LHCN-M2 (cell line): Measurements from ENCODE around the gene HYCC2. TPM values are rescaled to one million over a fixed set of nuclear protein-coding genes. Genes with fewer than 3 reads are reported as not detected.
A peak's percentile ranks its signal among the peaks of the same experiment; 100 is the strongest.
"Not testable (repeated sequence)": the region's sequence is repeated elsewhere in the genome, so short reads cannot be mapped to it uniquely, and the experiment has no call there.

Source experiments
- DNase-seq: peaks from one replicate; pipeline ENCODE4 v3.0.0-alpha.2; 2012; ENCODE audit warnings: low read depth
- total RNA-seq: library from RNA; depleted of rRNA; stranded (reverse); fragments of >200 nt; gene quantifications from 2 replicates; pipeline ENCODE4 v1.2.3, GENCODE V29; 2014

Gene HYCC2
- total RNA-seq, 1 experiment from 2014 or later = 3.6 TPM

DNA sequence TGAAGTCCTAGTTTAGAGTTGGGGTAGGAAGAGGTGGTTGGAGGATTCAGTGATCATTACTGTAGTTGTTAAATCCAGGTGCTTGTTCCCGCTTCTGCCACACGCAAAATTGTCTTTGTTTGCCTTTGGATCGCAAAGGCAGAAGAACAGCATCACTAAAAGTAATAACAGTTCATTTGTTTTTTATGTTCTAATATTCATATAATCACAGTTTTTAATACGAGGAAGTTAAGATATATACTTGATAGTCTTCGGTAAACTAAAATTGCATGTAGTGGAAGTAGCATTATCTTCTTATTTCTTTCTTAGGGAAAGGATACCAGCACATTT, 695 bp upstream of the HYCC2 start:
- DNase-seq = no peak

GRCh38 chr2:201070948-201071478, 458 bp downstream of the HYCC2 start:
- DNase-seq = peak; percentile 1

DNA sequence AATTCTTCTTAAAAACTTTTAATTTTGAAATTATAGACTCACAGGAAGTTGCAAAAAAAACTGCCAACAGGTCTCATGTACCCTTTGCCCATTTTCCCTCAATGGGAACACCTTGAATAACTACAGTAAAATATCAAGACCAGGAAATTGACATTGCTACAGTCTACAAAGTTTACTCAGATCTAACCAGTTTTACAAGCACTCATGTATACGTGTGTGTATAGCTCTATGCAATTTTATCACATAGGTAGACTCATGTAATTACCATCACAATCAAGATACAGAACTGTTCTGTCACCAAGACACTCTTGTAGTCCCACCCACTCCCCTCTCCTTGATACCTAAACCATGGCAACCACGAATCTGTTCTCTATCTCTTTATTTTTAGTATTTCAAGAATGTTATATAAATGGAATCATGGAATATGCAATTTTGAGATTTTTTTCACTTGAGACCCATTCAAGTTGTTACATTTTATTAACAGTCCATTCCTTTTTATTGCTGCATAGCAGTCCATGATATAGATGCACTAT, 6.6 kb downstream of the HYCC2 start:
- no peak for DNase-seq

DNA sequence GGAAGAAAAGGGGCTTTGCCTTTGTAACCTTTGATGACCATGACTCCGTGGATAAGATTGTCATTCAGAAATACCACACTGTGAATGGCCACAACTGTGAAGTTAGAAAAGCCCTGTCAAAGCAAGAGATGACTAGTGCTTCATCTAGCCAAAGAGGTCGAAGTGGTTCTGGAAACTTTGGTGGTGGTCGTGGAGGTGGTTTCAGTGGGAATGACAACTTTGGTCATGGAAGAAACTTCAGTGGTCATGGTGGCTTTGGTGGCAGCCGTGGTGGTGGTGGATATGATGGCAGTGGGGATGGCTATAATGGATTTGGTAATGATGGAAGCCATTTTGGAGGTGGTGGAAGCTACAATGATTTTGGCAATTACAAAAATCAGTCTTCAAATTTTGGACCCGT, 8.0 kb downstream of the HYCC2 start:
- not testable (repeated sequence) for DNase-seq

DNA sequence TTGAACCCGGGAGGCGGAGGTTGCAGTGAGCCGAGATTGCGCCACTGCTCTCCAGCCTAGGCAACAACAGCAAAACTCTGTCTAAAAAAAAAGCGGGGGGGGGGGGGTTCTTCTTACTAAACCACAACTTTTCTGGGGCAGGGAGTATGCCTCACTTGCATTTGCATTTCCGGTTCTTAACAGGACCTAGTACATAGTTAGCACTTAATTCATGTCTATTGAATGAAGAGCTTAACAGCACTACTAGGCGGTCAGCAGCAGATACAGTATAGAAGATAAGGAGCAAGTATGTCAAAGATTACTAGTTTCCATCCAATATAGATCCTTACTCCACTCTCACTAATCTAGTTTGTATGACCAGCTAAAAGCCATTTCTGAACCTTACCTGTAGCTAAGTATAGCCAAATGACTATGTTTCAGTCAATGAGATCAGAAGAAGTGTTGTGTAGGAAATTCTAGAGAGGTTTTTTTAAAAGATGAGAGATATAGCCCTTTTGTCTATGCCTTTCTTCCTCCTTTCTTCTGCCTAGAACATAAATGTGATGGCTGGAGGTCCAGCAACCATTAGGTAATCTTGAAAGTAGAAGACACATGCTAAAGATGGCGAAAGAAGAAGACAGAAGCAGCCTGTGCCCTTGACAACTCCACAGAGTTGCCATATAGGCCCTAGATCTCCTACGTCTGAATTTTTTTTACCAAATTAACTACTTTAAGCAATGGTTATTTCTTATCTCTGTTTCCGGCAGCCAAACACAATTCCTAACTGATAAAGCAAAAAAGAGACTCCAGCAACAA, 11.3 kb downstream of the HYCC2 start:
- DNase-seq = no peak

- no peak for DNase-seq
Observed at GRCh38 chr2:201058914-201059313, 12.6 kb downstream of the HYCC2 start.

DNA sequence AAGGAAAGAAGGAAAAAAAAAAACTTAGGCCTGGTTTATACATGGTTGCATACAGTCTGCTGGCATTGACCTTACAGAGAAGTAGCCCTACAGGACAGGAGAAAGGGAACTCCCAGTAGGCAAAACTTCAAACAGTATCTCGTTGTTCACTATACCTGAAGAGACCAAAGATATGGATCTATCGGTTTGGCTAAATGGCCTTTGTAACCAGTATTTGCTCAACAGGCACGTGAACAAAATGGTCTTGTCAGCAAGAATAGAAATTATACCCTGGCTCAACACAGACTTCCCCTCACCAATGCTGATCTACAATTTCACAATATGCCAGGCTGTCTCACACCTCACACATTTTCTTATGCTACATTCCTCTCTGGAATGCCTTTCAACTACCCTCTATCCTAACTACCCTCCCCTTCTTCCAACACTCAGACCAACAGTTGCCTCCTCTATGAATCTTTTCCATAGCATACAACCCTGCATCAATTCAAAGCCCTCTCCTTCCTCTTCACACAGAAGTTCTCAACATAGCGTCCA, 13.7 kb downstream of the HYCC2 start:
- DNase-seq = peak; percentile 2

DNA sequence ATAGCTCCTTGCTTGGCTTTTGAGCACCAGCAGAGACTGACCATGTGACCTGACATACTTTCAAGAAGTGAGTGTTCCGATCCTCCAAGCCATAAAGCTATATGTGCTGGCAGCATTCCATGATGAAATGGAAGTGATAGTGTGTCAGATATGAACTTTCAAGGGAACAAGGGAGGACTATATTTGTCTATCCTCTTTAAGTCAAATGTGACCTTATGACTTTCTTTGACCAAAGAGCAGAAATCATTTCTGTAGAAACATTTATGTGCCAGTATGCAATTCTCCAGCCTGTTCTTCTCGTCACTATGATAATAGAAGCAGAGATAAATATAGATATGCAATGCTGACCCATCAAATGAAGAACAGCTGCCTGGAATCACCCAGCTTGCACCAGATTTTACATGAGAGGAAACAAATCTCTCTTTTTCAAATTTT, 14.4 kb downstream of the HYCC2 start:
- peak; percentile 43 for DNase-seq

- DNase-seq = peak; percentile 5
Observed at GRCh38 chr2:201049455-201049854, 22.0 kb downstream of the HYCC2 start.

- no peak for DNase-seq
Observed at GRCh38 chr2:201046881-201047280, 24.6 kb downstream of the HYCC2 start.

DNA sequence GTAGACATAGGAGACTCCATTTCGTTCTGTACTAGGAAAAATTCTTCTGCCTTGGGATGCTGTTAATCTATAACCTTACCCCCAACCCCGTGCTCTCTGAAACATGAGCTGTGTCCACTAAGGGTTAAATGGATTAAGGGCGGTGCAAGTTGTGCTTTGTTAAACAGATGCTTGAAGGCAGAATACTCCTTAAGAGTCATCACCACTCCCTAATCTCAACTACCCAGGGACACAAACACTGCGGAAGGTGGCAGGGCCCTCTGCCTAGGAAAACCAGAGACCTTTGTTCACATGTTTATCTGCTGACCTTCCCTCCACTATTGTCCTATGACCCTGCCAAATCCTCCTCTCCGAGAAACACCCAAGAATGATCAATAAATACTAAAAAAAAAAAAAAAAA, 28.4 kb downstream of the HYCC2 start:
- DNase-seq = not testable (repeated sequence)

DNA sequence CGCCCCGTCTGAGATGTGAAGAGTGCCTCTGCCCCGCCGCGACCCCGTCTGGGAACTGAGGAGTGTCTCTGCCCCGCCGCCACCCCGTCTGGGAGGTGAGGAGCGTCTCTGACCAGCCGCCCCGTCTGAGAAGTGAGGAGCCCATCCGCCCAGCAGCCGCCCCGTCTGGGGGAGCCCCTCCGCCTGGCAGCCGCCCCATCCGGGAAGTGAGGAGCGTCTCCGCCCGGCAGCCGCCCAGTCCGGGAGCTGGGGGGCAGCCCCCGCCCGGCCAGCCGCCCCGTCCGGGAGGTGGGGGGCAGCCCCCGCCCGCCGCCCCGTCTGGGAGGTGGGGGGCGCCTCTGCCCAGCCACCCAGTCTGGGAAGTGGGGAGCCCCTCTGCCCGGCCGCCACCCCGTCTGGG, 29.0 kb downstream of the HYCC2 start:
- DNase-seq = not testable (repeated sequence)

GRCh38 chr2:201040867-201041628, 30.4 kb downstream of the HYCC2 start:
- no peak for DNase-seq

DNA sequence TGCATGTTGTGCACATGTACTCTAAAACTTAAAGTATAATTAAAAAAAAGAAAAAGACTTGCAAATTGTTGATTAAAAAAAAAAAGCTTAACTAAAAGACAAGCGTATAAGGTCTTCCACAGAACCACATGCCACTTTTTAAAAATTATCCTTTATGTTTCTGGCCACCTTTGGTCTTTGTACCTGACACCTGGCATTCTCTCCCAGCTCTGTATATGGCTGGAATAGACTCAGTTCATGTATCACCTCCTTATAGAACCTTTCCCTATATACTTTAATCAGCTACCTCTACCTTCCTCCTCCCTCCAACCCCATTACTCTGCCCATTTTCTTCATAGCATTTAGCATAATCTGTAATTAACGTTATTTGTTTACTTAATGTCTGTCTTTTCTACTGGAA, 32.6 kb downstream of the HYCC2 start:
- DNase-seq = no peak

DNA sequence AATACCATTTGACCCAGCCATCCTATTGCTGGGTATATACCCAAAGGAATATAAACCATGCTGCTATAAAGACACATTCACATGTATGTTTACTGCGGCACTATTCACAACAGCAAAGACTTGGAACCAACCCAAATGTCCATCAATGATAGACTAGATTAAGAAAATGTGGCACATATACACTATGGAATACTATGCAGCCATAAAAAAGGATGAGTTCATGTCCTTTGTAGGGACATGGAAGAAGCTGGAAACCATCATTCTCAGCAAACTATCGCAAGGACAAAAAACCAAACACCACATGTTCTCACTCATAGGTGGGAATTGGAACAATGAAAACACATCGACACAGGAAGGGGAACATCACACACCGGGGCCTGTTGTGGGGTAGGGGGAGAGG, 33.1 kb downstream of the HYCC2 start:
- DNase-seq = not testable (repeated sequence)

GRCh38 chr2:201034355-201034754, 37.1 kb downstream of the HYCC2 start:
- not testable (repeated sequence) for DNase-seq

GRCh38 chr2:201024518-201024917, 47.0 kb downstream of the HYCC2 start:
- no peak for DNase-seq

DNA sequence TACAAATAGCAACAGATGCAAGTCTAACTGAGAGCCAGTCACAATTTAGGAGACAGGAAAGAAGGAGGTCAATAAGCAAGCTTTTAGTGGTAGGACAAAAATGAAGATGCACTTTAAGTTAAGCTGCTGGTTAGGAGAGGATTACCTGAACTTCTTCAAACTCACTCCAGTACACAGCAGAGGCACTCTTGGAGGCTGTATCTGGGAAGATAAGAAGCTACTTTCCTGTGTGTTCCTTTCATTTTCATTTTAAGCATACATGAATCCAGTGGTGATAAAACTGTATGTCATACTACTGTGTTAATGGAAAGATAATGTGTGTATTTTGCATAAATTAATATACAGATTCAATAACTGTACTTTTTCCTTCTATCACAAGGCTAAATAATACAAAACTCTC, 49.6 kb downstream of the HYCC2 start:
- DNase-seq = no peak
